K562 (cell line): ENCODE results near the gene ZNF736. TPM values are rescaled to one million over a fixed set of nuclear protein-coding genes. Genes with fewer than 3 reads are reported as not detected.

ENCODE experiments used
- DPF2 ChIP-seq: fragments of 450-650 bp; IDR thresholded peaks from 2 replicates; pipeline ENCODE4 v1.6.1; 2016
- EGR1 ChIP-seq: fragments of 450-650 bp; conservative IDR thresholded peaks from 2 replicates; pipeline ENCODE4 v1.6.1; 2017; ENCODE audit warnings: mild to moderate bottlenecking
- ELF4 ChIP-seq: fragments of 450-650 bp; formaldehyde crosslinking; IDR thresholded peaks from 2 replicates; pipeline ENCODE4 v1.4.0; 2022; ENCODE audit warnings: missing genetic modification characterization
- HCFC1 ChIP-seq: IDR thresholded peaks from 2 replicates; pipeline ENCODE4 v1.6.1; 2012; ENCODE audit warnings: low read depth, low read length, improper control_type of control experiment
- HDAC1 ChIP-seq, 2 experiments: fragments of 450-650 bp; IDR thresholded peaks; 2 replicates each; pipeline ENCODE4 v1.6.1; 2016 to 2017; ENCODE audit warnings: inconsistent platforms in 1 of 2, mild to moderate bottlenecking in 1 of 2, moderate library complexity in 1 of 2
- HNRNPL ChIP-seq: fragments of 200-400 bp; formaldehyde crosslinking; IDR thresholded peaks from 2 replicates; pipeline ENCODE4 v1.6.1; 2017; ENCODE audit warnings: low read depth, mild to moderate bottlenecking, low read length
- ILF3 ChIP-seq: fragments of 450-650 bp; IDR thresholded peaks from 2 replicates; pipeline ENCODE4 v1.6.1; 2018; ENCODE audit warnings: antibody characterized with exemption, mild to moderate bottlenecking, moderate library complexity, borderline replicate concordance
- L3MBTL2 ChIP-seq: fragments of 450-650 bp; IDR thresholded peaks from 2 replicates; pipeline ENCODE4 v1.6.1; 2016; ENCODE audit warnings: mild to moderate bottlenecking, moderate library complexity
- MCM5 ChIP-seq: fragments of 450-650 bp; IDR thresholded peaks from 2 replicates; pipeline ENCODE4 v1.6.1; 2016; ENCODE audit warnings: low read depth
- NELFE ChIP-seq: IDR thresholded peaks from 2 replicates; pipeline ENCODE4 v1.6.1; 2011; ENCODE audit warnings: mild to moderate bottlenecking; ENCODE audit not compliant: insufficient read depth, insufficient read length
- POLR2H ChIP-seq: IDR thresholded peaks from 2 replicates; pipeline ENCODE4 v1.6.1; 2016; ENCODE audit warnings: missing genetic modification characterization, low read depth, mild to moderate bottlenecking, control low read depth, missing compliant biosample characterization, moderate library complexity
- YBX1 ChIP-seq: fragments of 450-650 bp; IDR thresholded peaks from 2 replicates; pipeline ENCODE4 v1.7.1; 2016; ENCODE audit warnings: mild to moderate bottlenecking
- ZBTB7A ChIP-seq: IDR thresholded peaks from 2 replicates; pipeline ENCODE4 v1.6.1; 2011; ENCODE audit warnings: low read depth, mild to moderate bottlenecking, low read length, moderate library complexity, borderline replicate concordance; ENCODE audit not compliant: control insufficient read depth
- ZNF561 ChIP-seq: fragments of 450-650 bp; formaldehyde crosslinking; conservative IDR thresholded peaks from 2 replicates; pipeline ENCODE4 v1.4.0; 2020; ENCODE audit warnings: mild to moderate bottlenecking, moderate library complexity
- ZNF695 ChIP-seq: fragments of 450-650 bp; formaldehyde crosslinking; IDR thresholded peaks from 2 replicates; pipeline ENCODE4 v1.4.0; 2020; ENCODE audit warnings: mild to moderate bottlenecking, moderate library complexity
- ZNF696 ChIP-seq: fragments of 250-450 bp; sonication (Bioruptor Pico); conservative IDR thresholded peaks from 2 replicates; pipeline ENCODE4 v1.4.0; 2020; ENCODE audit warnings: mild to moderate bottlenecking, moderate library complexity
- ZNF778 ChIP-seq: fragments of 450-650 bp; formaldehyde crosslinking; IDR thresholded peaks from 2 replicates; pipeline ENCODE4 v1.4.0; 2020; ENCODE audit warnings: mild to moderate bottlenecking, moderate library complexity
- polyA plus RNA-seq, 8 experiments: library from polyadenylated mRNA; depleted of rRNA in 4 of 8; stranded (reverse) in 5 of 8; unstranded in 3 of 8; fragments of >200 nt; fragmentation: Nextera tagmentation in 2 of 8; fragmentation: Illumina TruSeq in 1 of 8; extraction: Ambion mirVana in 2 of 8; extraction: Trizol in 1 of 8; gene quantifications; 2 replicates each; pipeline versions ENCODE4 v1.2.1 to v1.2.3, GENCODE V29; 2011 to 2014; ENCODE audit warnings: inconsistent platforms in 1 of 8, missing spikeins in 1 of 8
- total RNA-seq, 7 experiments: library from RNA; depleted of rRNA in 6 of 7; stranded (reverse); fragments of >200 nt in 6 of 7; fragmentation: Illumina TruSeq in 2 of 7; extraction: Trizol in 2 of 7; gene quantifications; 2 replicates each; pipeline versions ENCODE4 v1.2.1 to v1.2.3, GENCODE V29; 2011 to 2021; ENCODE audit warnings: low replicate concordance in 1 of 7
- TF ChIP-seq, protein P1 (sequence below): fragments of 250-450 bp; sonication (Bioruptor Pico); IDR thresholded peaks from 2 replicates; pipeline ENCODE4 v1.8.0; 2022; ENCODE audit warnings: moderate library complexity, mild to moderate bottlenecking, inconsistent platforms
- TF ChIP-seq, protein P2 (sequence below): sonication (generic); formaldehyde crosslinking; IDR thresholded peaks from 2 replicates; pipeline ENCODE4 v1.8.0; 2022; ENCODE audit warnings: mild to moderate bottlenecking, missing genetic modification reagents
- TF ChIP-seq, protein P3 (sequence below): fragments of 250-450 bp; sonication (Bioruptor Pico); IDR thresholded peaks from 2 replicates; pipeline ENCODE4 v1.4.0; 2020; ENCODE audit warnings: mild to moderate bottlenecking, moderate library complexity
- TF ChIP-seq, protein P4 (sequence below): sonication (generic); formaldehyde crosslinking; IDR thresholded peaks from 2 replicates; pipeline ENCODE4 v1.8.1; 2022; ENCODE audit warnings: missing genetic modification reagents
- TF ChIP-seq, protein P5 (sequence below): sonication (generic); formaldehyde crosslinking; IDR thresholded peaks from 2 replicates; pipeline ENCODE4 v1.8.1; 2023; ENCODE audit warnings: mild to moderate bottlenecking, missing genetic modification reagents

The ZNF736 gene
- total and polyA plus RNA-seq, 9 of the 15 experiments (the other 6 are each of a cell fraction or from before 2014, with no cell fraction given) = 2.7 to 15.6 (median 7.6) TPM

DNA sequence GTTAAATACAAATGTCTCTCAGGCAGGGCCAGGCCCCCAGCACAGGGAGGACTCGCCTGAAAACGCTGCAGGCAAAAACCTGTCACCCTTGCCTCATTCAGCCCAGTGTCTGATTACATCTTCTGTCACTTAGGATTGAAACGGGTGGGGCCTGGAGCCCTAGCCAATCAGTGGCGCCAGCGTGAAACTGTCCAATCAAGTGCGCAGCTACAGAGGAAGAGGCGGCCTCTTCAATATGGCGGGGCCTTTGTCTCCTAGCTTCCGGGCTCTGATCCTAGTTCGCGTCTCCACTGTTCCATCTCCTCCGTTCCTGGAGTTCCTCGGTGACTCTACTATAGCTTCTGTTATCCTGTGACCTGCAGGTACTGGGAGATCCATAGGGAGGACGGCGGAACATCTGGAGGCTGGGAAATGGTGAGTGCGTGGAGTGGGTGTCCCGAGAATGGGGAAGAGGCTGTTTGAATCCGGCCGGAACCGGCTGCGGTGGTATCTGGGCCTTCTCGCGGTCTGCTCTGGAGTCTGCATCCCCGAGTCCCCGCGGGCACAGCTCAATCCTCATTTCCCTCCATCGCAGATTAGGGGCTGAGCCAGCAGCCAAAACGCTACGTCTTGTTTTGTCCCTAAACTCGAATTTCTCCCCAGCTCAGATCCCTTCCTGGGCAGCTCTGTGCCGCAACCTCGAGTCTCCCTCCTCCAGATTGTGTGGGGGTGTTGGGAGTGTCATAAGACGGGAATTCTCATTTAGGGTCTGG, at the start of gene ZNF736 (continued):
- TF ChIP-seq, protein P1, sequence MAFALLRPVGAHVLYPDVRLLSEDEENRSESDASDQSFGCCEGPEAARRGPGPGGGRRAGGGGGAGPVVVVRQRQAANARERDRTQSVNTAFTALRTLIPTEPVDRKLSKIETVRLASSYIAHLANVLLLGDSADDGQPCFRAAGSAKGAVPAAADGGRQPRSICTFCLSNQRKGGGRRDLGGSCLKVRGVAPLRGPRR (CRISPR knock-in tag) = no peak
- no peak for TF ChIP-seq ILF3
- peak; percentile 90 for TF ChIP-seq POLR2H
- no peak for TF ChIP-seq YBX1
- TF ChIP-seq, protein P2, sequence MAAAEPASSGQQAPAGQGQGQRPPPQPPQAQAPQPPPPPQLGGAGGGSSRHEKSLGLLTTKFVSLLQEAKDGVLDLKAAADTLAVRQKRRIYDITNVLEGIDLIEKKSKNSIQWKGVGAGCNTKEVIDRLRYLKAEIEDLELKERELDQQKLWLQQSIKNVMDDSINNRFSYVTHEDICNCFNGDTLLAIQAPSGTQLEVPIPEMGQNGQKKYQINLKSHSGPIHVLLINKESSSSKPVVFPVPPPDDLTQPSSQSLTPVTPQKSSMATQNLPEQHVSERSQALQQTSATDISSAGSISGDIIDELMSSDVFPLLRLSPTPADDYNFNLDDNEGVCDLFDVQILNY (CRISPR knock-in tag) = no peak
- no peak for TF ChIP-seq ZNF561 (CRISPR knock-in tag)
- TF ChIP-seq ZNF778 = no peak
- TF ChIP-seq, protein P3, sequence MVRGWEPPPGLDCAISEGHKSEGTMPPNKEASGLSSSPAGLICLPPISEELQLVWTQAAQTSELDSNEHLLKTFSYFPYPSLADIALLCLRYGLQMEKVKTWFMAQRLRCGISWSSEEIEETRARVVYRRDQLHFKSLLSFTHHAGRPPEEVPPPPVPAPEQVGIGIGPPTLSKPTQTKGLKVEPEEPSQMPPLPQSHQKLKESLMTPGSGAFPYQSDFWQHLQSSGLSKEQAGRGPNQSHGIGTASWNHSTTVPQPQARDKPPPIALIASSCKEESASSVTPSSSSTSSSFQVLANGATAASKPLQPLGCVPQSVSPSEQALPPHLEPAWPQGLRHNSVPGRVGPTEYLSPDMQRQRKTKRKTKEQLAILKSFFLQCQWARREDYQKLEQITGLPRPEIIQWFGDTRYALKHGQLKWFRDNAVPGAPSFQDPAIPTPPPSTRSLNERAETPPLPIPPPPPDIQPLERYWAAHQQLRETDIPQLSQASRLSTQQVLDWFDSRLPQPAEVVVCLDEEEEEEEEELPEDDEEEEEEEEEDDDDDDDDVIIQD (CRISPR knock-in tag) = no peak
- peak; percentile 44 for TF ChIP-seq EGR1
- TF ChIP-seq HNRNPL = no peak
- TF ChIP-seq ELF4 (CRISPR knock-in tag) = no peak
- TF ChIP-seq ZNF696 (CRISPR knock-in tag) = no peak
- TF ChIP-seq, protein P4, sequence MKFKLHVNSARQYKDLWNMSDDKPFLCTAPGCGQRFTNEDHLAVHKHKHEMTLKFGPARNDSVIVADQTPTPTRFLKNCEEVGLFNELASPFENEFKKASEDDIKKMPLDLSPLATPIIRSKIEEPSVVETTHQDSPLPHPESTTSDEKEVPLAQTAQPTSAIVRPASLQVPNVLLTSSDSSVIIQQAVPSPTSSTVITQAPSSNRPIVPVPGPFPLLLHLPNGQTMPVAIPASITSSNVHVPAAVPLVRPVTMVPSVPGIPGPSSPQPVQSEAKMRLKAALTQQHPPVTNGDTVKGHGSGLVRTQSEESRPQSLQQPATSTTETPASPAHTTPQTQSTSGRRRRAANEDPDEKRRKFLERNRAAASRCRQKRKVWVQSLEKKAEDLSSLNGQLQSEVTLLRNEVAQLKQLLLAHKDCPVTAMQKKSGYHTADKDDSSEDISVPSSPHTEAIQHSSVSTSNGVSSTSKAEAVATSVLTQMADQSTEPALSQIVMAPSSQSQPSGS (CRISPR knock-in tag) = no peak
- TF ChIP-seq HCFC1 = no peak
- no peak for TF ChIP-seq ZBTB7A
- peak in 1 of 2 experiments; percentile 62; a peak in 2 of 4 replicates for TF ChIP-seq HDAC1 (IDR thresholded peaks at IDR 0.05)
- 0 out of 2 replicates have a peak, but pooled peaks have one; percentile 18 for TF ChIP-seq DPF2
- peak; percentile 19; the same call in 1 of the 2 replicates for TF ChIP-seq L3MBTL2
- no peak for TF ChIP-seq NELFE
- TF ChIP-seq, protein P5, sequence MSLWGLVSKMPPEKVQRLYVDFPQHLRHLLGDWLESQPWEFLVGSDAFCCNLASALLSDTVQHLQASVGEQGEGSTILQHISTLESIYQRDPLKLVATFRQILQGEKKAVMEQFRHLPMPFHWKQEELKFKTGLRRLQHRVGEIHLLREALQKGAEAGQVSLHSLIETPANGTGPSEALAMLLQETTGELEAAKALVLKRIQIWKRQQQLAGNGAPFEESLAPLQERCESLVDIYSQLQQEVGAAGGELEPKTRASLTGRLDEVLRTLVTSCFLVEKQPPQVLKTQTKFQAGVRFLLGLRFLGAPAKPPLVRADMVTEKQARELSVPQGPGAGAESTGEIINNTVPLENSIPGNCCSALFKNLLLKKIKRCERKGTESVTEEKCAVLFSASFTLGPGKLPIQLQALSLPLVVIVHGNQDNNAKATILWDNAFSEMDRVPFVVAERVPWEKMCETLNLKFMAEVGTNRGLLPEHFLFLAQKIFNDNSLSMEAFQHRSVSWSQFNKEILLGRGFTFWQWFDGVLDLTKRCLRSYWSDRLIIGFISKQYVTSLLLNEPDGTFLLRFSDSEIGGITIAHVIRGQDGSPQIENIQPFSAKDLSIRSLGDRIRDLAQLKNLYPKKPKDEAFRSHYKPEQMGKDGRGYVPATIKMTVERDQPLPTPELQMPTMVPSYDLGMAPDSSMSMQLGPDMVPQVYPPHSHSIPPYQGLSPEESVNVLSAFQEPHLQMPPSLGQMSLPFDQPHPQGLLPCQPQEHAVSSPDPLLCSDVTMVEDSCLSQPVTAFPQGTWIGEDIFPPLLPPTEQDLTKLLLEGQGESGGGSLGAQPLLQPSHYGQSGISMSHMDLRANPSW (CRISPR knock-in tag) = no peak
- no peak for TF ChIP-seq ZNF695 (CRISPR knock-in tag)
- TF ChIP-seq MCM5 = no peak
